ENCODE data around the gene SEMG1. TPM values are rescaled to one million over a fixed set of nuclear protein-coding genes. Genes with fewer than 3 reads are reported as not detected.
A peak's percentile ranks its signal among the peaks of the same experiment; 100 is the strongest.

Gene SEMG1
- total RNA-seq, 1 experiment from 2014 or later: 0.21 TPM

- CTCF ChIA-PET: interaction anchor here (0.6 to 2.2 kb wide), 24 partner anchors 21 to 218 kb away, joined by 3 to 55 read pairs (median 6); partner anchors contain the start of genes PI3, SLPI and WFDC12
- TF ChIP-seq CTCF (IDR thresholded peaks at IDR 0.05; ENCODE audit: unreplicated experiment): peak; percentile 99
- H3K36me3 Mint-ChIP-seq (ENCODE audit: insufficient read depth, unreplicated experiment): no peaks in the 10 kb centered on the region
- BruUV-seq (replicated peaks): no TSS peak
- H3K9me3 Mint-ChIP-seq (ENCODE audit: low read depth, unreplicated experiment): no peaks in the 10 kb centered on the region
- intact Hi-C loops (cut with micrococcal nuclease; ENCODE audit: unreplicated experiment): loop anchor here (1.0 to 2.0 kb wide), 4 partner anchors 61 to 218 kb away; no protein-coding TSS in a partner anchor
- H3K27ac Mint-ChIP-seq (ENCODE audit: unreplicated experiment): peak overlapping the region; percentile 35
- H3K27me3 Mint-ChIP-seq (ENCODE audit: unreplicated experiment): peaks cover 63% of the 10 kb centered on the region
- peaks cover 10% of the 10 kb centered on the region for H3K4me1 Mint-ChIP-seq (ENCODE audit: low read depth, unreplicated experiment)
- peak overlapping the region; percentile 50 for H3K4me3 Mint-ChIP-seq (ENCODE audit: low read depth, unreplicated experiment)
- peak; percentile 97 for DNase-seq
These were observed 22.6 kb downstream of the SEMG1 start for GRCh38 chr20:45229264-45230056.

GRCh38 chr20:45230631-45231030, 23.8 kb downstream of the SEMG1 start:
- Mint-ChIP-seq H3K4me3 (ENCODE audit: low read depth, unreplicated experiment) (no peak overlapping the region), H3K9me3 (ENCODE audit: low read depth, unreplicated experiment) (no peaks in the 10 kb centered on the region), H3K36me3 (ENCODE audit: insufficient read depth, unreplicated experiment) (no peaks in the 10 kb centered on the region), H3K4me1 (ENCODE audit: low read depth, unreplicated experiment) (peaks cover 10% of the 10 kb centered on the region), H3K27ac (ENCODE audit: unreplicated experiment) (no peak overlapping the region), H3K27me3 (ENCODE audit: unreplicated experiment) (peaks cover 57% of the 10 kb centered on the region)
- no peak for DNase-seq
- TF ChIP-seq CTCF (IDR thresholded peaks at IDR 0.05; ENCODE audit: unreplicated experiment): no peak
- no TSS peak for BruUV-seq (replicated peaks)
- intact Hi-C loops (cut with micrococcal nuclease; ENCODE audit: unreplicated experiment): no loop called here
- CTCF ChIA-PET: interaction anchor here (1.0 to 2.2 kb wide), 5 partner anchors 46 to 186 kb away, joined by 3 to 55 read pairs (median 16); partner anchors contain the start of gene WFDC12

- Mint-ChIP-seq H3K9me3 (ENCODE audit: low read depth, unreplicated experiment) (no peaks in the 10 kb centered on the region), H3K27me3 (ENCODE audit: unreplicated experiment) (peaks cover 52% of the 10 kb centered on the region), H3K4me3 (ENCODE audit: low read depth, unreplicated experiment) (no peak overlapping the region), H3K27ac (ENCODE audit: unreplicated experiment) (no peak overlapping the region), H3K4me1 (ENCODE audit: low read depth, unreplicated experiment) (no peaks in the 10 kb centered on the region), H3K36me3 (ENCODE audit: insufficient read depth, unreplicated experiment) (no peaks in the 10 kb centered on the region)
- DNase-seq: peak; percentile 70
- no TSS peak for BruUV-seq (replicated peaks)
- intact Hi-C loops (cut with micrococcal nuclease; ENCODE audit: unreplicated experiment): loop anchor here (2.0 kb wide), 1 partner anchor 55 kb away; no protein-coding TSS in a partner anchor
- CTCF ChIA-PET: no interaction called here
- peak; percentile 90 for TF ChIP-seq CTCF (IDR thresholded peaks at IDR 0.05; ENCODE audit: unreplicated experiment)
These were observed 29.2 kb downstream of the SEMG1 start for GRCh38 chr20:45235995-45236394.

DNA sequence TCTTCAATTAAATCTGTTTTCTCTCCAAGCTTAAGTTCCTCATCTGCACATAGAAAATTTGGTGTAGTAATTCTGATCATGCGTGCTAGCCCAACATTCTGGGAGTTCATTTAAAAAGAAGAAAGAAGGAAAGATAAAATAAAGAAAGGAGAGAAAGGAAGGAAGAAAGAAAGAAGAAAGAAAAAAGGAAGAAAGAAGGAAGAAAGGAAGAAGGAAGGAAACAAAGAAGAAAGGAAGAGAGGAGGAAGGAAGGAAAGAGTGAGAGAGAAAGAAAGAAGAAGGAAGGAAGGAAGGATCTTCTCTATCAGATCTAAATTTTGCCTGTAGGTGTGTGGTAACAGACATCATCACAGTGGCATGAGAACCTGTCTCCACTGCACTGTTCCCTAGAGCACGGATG, 31.3 kb downstream of the SEMG1 start:
- peaks cover 31% of the 10 kb centered on the region for H3K27me3 Mint-ChIP-seq (ENCODE audit: unreplicated experiment)
- TF ChIP-seq CTCF (IDR thresholded peaks at IDR 0.05; ENCODE audit: unreplicated experiment): no peak
- no peak overlapping the region for H3K27ac Mint-ChIP-seq (ENCODE audit: unreplicated experiment)
- DNase-seq: no peak
- H3K9me3 Mint-ChIP-seq (ENCODE audit: low read depth, unreplicated experiment): no peaks in the 10 kb centered on the region
- no peaks in the 10 kb centered on the region for H3K36me3 Mint-ChIP-seq (ENCODE audit: insufficient read depth, unreplicated experiment)
- intact Hi-C loops (cut with micrococcal nuclease; ENCODE audit: unreplicated experiment): no loop called here
- no TSS peak for BruUV-seq (replicated peaks)
- H3K4me3 Mint-ChIP-seq (ENCODE audit: low read depth, unreplicated experiment): no peak overlapping the region
- CTCF ChIA-PET: interaction anchor here (0.6 to 1.9 kb wide), 4 partner anchors 16 to 1818 kb away, joined by 3 to 8 read pairs (median 5); partner anchors contain the start of gene SLPI
- no peaks in the 10 kb centered on the region for H3K4me1 Mint-ChIP-seq (ENCODE audit: low read depth, unreplicated experiment)
